ENCODE data around the gene ARFGEF3. TPM values are rescaled to one million over a fixed set of nuclear protein-coding genes. Genes with fewer than 3 reads are reported as not detected.

ARFGEF3 gene
- total and polyA plus RNA-seq, 7 donors, result 1.5 to 5.2 (median 3.5) TPM

GRCh38 chr6:138229072-138229471 is 67.3 kb downstream of the ARFGEF3 start:
- Histone ChIP-seq H3K27me3 (no peaks in the 10 kb centered on the region), H3K9me3 (no peaks in the 10 kb centered on the region), H3K27ac (no peak overlapping the region), H3K4me3 (no peak overlapping the region), H3K36me3 (no peaks in the 10 kb centered on the region), H3K4me1 (peaks cover 0 to 4% (median 3%) of the 10 kb centered on the region in 4 donors)
- TF ChIP-seq POLR2A (IDR thresholded peaks at IDR 0.05) (no peak), EP300 (IDR thresholded peaks at IDR 0.05) (no peak), CTCF (IDR thresholded peaks at IDR 0.05) (no peak), POLR2AphosphoS5 (IDR thresholded peaks at IDR 0.05) (no peak)
- intact Hi-C loops (cut with DNase I), result no loop called here
- no peak for DNase-seq
- WGBS, 2 donors, result 54 to 69% methylated on average over 4 of the region's 4 CpGs

GRCh38 chr6:138229663-138230179 is 68.0 kb downstream of the ARFGEF3 start:
- peaks cover 0 to 10% (median 9%) of the 10 kb centered on the region in 4 donors for H3K4me1 ChIP-seq
- no peak overlapping the region for H3K4me3 ChIP-seq
- H3K27me3 ChIP-seq, result no peaks in the 10 kb centered on the region
- TF ChIP-seq CTCF (IDR thresholded peaks at IDR 0.05) (no peak), POLR2AphosphoS5 (IDR thresholded peaks at IDR 0.05) (no peak), POLR2A (IDR thresholded peaks at IDR 0.05) (no peak), EP300 (IDR thresholded peaks at IDR 0.05) (no peak)
- no peak overlapping the region for H3K27ac ChIP-seq
- H3K9me3 ChIP-seq, result no peaks in the 10 kb centered on the region
- H3K36me3 ChIP-seq, result no peaks in the 10 kb centered on the region
- intact Hi-C loops (cut with DNase I), result no loop called here
- WGBS, 2 donors, result 89 to 90% methylated on average over 11 of the region's 11 CpGs
- DNase-seq, result no peak

- no peaks in the 10 kb centered on the region for H3K27me3 ChIP-seq
- H3K27ac ChIP-seq, result no peak overlapping the region
- no peak for DNase-seq
- peaks cover 0 to 15% (median 14%) of the 10 kb centered on the region in 4 donors for H3K4me1 ChIP-seq
- TF ChIP-seq POLR2A (IDR thresholded peaks at IDR 0.05) (no peak), EP300 (IDR thresholded peaks at IDR 0.05) (no peak), CTCF (IDR thresholded peaks at IDR 0.05) (no peak), POLR2AphosphoS5 (IDR thresholded peaks at IDR 0.05) (no peak)
- H3K36me3 ChIP-seq, result no peaks in the 10 kb centered on the region
- intact Hi-C loops (cut with DNase I), result no loop called here
- H3K9me3 ChIP-seq, result no peaks in the 10 kb centered on the region
- H3K4me3 ChIP-seq, result no peak overlapping the region
These were observed 68.5 kb downstream of the ARFGEF3 start for GRCh38 chr6:138230221-138230620.

GRCh38 chr6:138230759-138231380 is 69.1 kb downstream of the ARFGEF3 start:
- no peaks in the 10 kb centered on the region for H3K36me3 ChIP-seq
- H3K4me1 ChIP-seq, result peaks cover 0 to 22% (median 17%) of the 10 kb centered on the region in 4 donors
- no peaks in the 10 kb centered on the region for H3K27me3 ChIP-seq
- TF ChIP-seq CTCF (IDR thresholded peaks at IDR 0.05), result no peak
- no peak for TF ChIP-seq EP300 (IDR thresholded peaks at IDR 0.05)
- no peak for TF ChIP-seq POLR2AphosphoS5 (IDR thresholded peaks at IDR 0.05)
- TF ChIP-seq POLR2A (IDR thresholded peaks at IDR 0.05), result no peak
- H3K27ac ChIP-seq, result no peak overlapping the region
- intact Hi-C loops (cut with DNase I), result no loop called here
- no peak for DNase-seq
- WGBS, 2 donors, result 38 to 72% methylated on average over 3 of the region's 3 CpGs
- no peaks in the 10 kb centered on the region for H3K9me3 ChIP-seq
- no peak overlapping the region for H3K4me3 ChIP-seq
